ENCODE measurements around the gene FAXC. TPM values are rescaled to one million over a fixed set of nuclear protein-coding genes. Genes with fewer than 3 reads are reported as not detected.

FAXC gene
- total RNA-seq, 1 experiment from 2014 or later = 12.9 TPM

DNA sequence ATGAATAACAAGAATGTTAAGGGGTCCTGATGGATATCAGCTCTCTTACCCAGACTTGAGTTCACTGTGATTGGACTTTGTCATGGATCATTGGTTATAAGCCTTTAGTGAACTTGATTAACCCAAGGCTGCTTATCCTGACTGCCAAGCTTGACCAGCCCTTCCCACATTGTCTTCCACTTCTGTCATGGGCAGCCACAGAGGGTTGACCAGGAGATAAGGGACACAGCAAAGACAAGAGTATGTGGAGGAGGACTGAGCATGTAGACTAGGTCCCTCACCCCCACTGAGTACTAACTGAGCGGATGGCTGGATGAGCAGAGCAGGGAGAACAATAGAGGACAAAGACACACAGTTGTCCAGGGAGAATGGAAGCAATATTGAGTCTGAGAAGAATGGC, 52.5 kb downstream of the FAXC start:
- ChIA-PET CTCF (interaction anchor here (1.1 to 1.5 kb wide), 3 partner anchors 9 to 33 kb away, joined by 3 to 5 read pairs (median 4); no protein-coding TSS in a partner anchor), POLR2A (no interaction called here)
- DNase-seq (ENCODE audit: low spot score) (no peak), ATAC-seq (no peak)
- TF ChIP-seq GRHL2 (CRISPR knock-in tag; IDR thresholded peaks at IDR 0.05; ENCODE audit: insufficient replicate concordance, severe bottlenecking) (no peak), ESRRA (CRISPR knock-in tag; IDR thresholded peaks at IDR 0.05; ENCODE audit: borderline replicate concordance) (no peak), ATF1 (CRISPR knock-in tag; IDR thresholded peaks at IDR 0.05) (no peak), SOX15 (CRISPR knock-in tag; IDR thresholded peaks at IDR 0.05) (no peak), CREB1 (CRISPR knock-in tag; IDR thresholded peaks at IDR 0.05) (no peak)
- TF ChIP-seq, protein P1, sequence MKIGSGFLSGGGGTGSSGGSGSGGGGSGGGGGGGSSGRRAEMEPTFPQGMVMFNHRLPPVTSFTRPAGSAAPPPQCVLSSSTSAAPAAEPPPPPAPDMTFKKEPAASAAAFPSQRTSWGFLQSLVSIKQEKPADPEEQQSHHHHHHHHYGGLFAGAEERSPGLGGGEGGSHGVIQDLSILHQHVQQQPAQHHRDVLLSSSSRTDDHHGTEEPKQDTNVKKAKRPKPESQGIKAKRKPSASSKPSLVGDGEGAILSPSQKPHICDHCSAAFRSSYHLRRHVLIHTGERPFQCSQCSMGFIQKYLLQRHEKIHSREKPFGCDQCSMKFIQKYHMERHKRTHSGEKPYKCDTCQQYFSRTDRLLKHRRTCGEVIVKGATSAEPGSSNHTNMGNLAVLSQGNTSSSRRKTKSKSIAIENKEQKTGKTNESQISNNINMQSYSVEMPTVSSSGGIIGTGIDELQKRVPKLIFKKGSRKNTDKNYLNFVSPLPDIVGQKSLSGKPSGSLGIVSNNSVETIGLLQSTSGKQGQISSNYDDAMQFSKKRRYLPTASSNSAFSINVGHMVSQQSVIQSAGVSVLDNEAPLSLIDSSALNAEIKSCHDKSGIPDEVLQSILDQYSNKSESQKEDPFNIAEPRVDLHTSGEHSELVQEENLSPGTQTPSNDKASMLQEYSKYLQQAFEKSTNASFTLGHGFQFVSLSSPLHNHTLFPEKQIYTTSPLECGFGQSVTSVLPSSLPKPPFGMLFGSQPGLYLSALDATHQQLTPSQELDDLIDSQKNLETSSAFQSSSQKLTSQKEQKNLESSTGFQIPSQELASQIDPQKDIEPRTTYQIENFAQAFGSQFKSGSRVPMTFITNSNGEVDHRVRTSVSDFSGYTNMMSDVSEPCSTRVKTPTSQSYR (CRISPR knock-in tag; IDR thresholded peaks at IDR 0.05) = no peak
- TF ChIP-seq, protein P2, sequence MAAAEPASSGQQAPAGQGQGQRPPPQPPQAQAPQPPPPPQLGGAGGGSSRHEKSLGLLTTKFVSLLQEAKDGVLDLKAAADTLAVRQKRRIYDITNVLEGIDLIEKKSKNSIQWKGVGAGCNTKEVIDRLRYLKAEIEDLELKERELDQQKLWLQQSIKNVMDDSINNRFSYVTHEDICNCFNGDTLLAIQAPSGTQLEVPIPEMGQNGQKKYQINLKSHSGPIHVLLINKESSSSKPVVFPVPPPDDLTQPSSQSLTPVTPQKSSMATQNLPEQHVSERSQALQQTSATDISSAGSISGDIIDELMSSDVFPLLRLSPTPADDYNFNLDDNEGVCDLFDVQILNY (CRISPR knock-in tag; IDR thresholded peaks at IDR 0.05) = no peak
- TF ChIP-seq, protein P3, sequence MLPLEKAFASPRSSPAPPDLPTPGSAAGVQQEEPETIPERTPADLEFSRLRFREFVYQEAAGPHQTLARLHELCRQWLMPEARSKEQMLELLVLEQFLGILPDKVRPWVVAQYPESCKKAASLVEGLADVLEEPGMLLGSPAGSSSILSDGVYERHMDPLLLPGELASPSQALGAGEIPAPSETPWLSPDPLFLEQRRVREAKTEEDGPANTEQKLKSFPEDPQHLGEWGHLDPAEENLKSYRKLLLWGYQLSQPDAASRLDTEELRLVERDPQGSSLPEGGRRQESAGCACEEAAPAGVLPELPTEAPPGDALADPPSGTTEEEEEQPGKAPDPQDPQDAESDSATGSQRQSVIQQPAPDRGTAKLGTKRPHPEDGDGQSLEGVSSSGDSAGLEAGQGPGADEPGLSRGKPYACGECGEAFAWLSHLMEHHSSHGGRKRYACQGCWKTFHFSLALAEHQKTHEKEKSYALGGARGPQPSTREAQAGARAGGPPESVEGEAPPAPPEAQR (CRISPR knock-in tag; IDR thresholded peaks at IDR 0.05) = no peak
- no peak overlapping the region for H3K4me3 Mint-ChIP-seq
- no peaks in the 10 kb centered on the region for H3K36me3 Mint-ChIP-seq
- no peaks in the 10 kb centered on the region for H3K27me3 Mint-ChIP-seq (ENCODE audit: low read depth)
- H3K9me3 Mint-ChIP-seq = no peaks in the 10 kb centered on the region
- no peaks in the 10 kb centered on the region for H3K4me1 Mint-ChIP-seq
- peak overlapping the region; percentile 1; the same call in 1 of the 2 replicates for H3K27ac Mint-ChIP-seq

DNA sequence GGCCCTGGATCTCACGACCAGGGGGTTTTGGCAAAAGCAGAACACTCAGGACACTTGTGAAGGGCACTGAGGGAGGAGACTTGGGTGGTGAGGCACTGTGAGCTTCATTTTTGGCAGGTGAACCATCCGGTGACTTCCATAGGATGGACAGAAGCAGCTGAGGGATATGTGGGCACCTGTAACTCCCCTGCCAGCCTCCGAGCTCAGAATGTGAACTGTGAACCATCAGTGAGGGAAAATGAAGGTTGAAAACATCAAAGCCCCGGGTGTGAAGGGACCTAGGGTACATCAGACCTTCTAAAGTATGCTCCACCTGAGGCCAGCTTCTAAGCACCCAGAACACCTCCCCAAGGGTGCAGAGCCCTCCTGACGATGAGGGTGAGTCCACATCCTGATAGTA, 53.2 kb downstream of the FAXC start:
- Mint-ChIP-seq H3K9me3 (no peaks in the 10 kb centered on the region), H3K4me1 (no peaks in the 10 kb centered on the region), H3K27me3 (ENCODE audit: low read depth) (no peaks in the 10 kb centered on the region), H3K4me3 (no peak overlapping the region), H3K27ac (no peak overlapping the region), H3K36me3 (no peaks in the 10 kb centered on the region)
- ATAC-seq = no peak
- TF ChIP-seq, protein P4, sequence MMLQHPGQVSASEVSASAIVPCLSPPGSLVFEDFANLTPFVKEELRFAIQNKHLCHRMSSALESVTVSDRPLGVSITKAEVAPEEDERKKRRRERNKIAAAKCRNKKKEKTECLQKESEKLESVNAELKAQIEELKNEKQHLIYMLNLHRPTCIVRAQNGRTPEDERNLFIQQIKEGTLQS (CRISPR knock-in tag; conservative IDR thresholded peaks at IDR 0.05) = no peak
- TF ChIP-seq NFE2L1 (CRISPR knock-in tag; IDR thresholded peaks at IDR 0.05) = no peak
- ChIA-PET POLR2A (no interaction called here), CTCF (interaction anchor here (1.1 kb wide), 1 partner anchor 10 kb away, joined by 3 read pairs; no protein-coding TSS in a partner anchor)
- DNase-seq (ENCODE audit: low spot score) = no peak

DNA sequence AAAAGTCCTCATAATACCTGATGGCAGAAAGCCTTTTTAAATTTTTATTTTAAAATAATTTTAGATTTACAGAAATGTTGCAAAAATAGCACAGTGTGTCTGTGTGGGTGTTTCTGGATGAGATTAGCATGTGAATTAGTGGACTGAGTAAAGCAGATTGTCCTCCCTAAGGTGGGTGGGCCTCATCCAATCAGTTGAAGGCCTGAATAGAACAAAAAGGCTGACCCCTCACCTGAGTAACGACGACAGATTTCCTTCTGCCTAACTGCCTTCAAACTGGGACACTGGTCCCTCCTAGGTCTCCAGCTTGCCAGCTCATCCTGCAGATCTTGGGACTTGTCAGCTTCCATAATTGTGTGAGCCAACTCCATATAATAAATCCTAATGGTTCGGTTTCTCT, 54.2 kb downstream of the FAXC start:
- ATAC-seq (no peak), DNase-seq (ENCODE audit: low spot score) (no peak)
- ChIA-PET POLR2A (no interaction called here), CTCF (no interaction called here)
- Mint-ChIP-seq H3K36me3 (no peaks in the 10 kb centered on the region), H3K4me3 (no peak overlapping the region), H3K27me3 (ENCODE audit: low read depth) (no peaks in the 10 kb centered on the region), H3K9me3 (no peaks in the 10 kb centered on the region), H3K27ac (no peak overlapping the region), H3K4me1 (no peaks in the 10 kb centered on the region)
- TF ChIP-seq, protein P5, sequence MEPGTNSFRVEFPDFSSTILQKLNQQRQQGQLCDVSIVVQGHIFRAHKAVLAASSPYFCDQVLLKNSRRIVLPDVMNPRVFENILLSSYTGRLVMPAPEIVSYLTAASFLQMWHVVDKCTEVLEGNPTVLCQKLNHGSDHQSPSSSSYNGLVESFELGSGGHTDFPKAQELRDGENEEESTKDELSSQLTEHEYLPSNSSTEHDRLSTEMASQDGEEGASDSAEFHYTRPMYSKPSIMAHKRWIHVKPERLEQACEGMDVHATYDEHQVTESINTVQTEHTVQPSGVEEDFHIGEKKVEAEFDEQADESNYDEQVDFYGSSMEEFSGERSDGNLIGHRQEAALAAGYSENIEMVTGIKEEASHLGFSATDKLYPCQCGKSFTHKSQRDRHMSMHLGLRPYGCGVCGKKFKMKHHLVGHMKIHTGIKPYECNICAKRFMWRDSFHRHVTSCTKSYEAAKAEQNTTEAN (CRISPR knock-in tag; IDR thresholded peaks at IDR 0.05) = no peak
- TF ChIP-seq CBFB (CRISPR knock-in tag; IDR thresholded peaks at IDR 0.05; ENCODE audit: low read depth) (no peak), ZBTB21 (CRISPR knock-in tag; IDR thresholded peaks at IDR 0.05; ENCODE audit: borderline replicate concordance) (no peak), ZNF416 (CRISPR knock-in tag; IDR thresholded peaks at IDR 0.05) (no peak), ELF4 (CRISPR knock-in tag; IDR thresholded peaks at IDR 0.05; ENCODE audit: low read depth) (no peak)
- TF ChIP-seq, protein P1 (CRISPR knock-in tag; IDR thresholded peaks at IDR 0.05) = no peak
- TF ChIP-seq, protein P6, sequence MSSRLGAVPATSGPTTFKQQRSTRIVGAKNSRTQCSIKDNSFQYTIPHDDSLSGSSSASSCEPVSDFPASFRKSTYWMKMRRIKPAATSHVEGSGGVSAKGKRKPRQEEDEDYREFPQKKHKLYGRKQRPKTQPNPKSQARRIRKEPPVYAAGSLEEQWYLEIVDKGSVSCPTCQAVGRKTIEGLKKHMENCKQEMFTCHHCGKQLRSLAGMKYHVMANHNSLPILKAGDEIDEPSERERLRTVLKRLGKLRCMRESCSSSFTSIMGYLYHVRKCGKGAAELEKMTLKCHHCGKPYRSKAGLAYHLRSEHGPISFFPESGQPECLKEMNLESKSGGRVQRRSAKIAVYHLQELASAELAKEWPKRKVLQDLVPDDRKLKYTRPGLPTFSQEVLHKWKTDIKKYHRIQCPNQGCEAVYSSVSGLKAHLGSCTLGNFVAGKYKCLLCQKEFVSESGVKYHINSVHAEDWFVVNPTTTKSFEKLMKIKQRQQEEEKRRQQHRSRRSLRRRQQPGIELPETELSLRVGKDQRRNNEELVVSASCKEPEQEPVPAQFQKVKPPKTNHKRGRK (CRISPR knock-in tag; IDR thresholded peaks at IDR 0.05; ENCODE audit: borderline replicate concordance) = no peak
- TF ChIP-seq, protein P7, sequence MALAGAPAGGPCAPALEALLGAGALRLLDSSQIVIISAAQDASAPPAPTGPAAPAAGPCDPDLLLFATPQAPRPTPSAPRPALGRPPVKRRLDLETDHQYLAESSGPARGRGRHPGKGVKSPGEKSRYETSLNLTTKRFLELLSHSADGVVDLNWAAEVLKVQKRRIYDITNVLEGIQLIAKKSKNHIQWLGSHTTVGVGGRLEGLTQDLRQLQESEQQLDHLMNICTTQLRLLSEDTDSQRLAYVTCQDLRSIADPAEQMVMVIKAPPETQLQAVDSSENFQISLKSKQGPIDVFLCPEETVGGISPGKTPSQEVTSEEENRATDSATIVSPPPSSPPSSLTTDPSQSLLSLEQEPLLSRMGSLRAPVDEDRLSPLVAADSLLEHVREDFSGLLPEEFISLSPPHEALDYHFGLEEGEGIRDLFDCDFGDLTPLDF (CRISPR knock-in tag; IDR thresholded peaks at IDR 0.05) = no peak
- TF ChIP-seq, protein P4 (CRISPR knock-in tag; conservative IDR thresholded peaks at IDR 0.05) = no peak
